ENCODE data around the gene SERINC3. TPM values are rescaled to one million over a fixed set of nuclear protein-coding genes. Genes with fewer than 3 reads are reported as not detected.

The SERINC3 gene
- total and polyA plus RNA-seq, 2 experiments from 2014 or later = 18.1 to 33.0 TPM

DNA sequence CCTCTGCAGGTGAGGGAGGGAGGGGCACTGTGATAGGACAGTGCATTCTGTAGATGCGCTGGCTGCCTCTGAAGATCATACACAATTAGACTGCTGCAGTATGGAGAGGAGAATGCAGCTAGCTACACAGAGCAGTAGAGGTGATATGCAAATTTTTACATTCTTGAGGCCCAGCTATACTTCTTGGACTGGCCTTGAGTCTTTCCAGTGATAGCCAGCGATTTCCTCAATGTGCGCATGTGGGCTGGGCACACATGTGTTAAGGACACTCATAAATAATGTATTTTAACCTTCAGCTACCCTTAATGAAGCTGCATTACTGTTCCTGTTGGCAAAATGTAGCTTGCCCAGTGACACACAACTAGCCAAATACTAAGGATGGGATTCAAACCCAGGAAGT, 27.2 kb downstream of the SERINC3 start (continued):
- TF ChIP-seq, protein P1, sequence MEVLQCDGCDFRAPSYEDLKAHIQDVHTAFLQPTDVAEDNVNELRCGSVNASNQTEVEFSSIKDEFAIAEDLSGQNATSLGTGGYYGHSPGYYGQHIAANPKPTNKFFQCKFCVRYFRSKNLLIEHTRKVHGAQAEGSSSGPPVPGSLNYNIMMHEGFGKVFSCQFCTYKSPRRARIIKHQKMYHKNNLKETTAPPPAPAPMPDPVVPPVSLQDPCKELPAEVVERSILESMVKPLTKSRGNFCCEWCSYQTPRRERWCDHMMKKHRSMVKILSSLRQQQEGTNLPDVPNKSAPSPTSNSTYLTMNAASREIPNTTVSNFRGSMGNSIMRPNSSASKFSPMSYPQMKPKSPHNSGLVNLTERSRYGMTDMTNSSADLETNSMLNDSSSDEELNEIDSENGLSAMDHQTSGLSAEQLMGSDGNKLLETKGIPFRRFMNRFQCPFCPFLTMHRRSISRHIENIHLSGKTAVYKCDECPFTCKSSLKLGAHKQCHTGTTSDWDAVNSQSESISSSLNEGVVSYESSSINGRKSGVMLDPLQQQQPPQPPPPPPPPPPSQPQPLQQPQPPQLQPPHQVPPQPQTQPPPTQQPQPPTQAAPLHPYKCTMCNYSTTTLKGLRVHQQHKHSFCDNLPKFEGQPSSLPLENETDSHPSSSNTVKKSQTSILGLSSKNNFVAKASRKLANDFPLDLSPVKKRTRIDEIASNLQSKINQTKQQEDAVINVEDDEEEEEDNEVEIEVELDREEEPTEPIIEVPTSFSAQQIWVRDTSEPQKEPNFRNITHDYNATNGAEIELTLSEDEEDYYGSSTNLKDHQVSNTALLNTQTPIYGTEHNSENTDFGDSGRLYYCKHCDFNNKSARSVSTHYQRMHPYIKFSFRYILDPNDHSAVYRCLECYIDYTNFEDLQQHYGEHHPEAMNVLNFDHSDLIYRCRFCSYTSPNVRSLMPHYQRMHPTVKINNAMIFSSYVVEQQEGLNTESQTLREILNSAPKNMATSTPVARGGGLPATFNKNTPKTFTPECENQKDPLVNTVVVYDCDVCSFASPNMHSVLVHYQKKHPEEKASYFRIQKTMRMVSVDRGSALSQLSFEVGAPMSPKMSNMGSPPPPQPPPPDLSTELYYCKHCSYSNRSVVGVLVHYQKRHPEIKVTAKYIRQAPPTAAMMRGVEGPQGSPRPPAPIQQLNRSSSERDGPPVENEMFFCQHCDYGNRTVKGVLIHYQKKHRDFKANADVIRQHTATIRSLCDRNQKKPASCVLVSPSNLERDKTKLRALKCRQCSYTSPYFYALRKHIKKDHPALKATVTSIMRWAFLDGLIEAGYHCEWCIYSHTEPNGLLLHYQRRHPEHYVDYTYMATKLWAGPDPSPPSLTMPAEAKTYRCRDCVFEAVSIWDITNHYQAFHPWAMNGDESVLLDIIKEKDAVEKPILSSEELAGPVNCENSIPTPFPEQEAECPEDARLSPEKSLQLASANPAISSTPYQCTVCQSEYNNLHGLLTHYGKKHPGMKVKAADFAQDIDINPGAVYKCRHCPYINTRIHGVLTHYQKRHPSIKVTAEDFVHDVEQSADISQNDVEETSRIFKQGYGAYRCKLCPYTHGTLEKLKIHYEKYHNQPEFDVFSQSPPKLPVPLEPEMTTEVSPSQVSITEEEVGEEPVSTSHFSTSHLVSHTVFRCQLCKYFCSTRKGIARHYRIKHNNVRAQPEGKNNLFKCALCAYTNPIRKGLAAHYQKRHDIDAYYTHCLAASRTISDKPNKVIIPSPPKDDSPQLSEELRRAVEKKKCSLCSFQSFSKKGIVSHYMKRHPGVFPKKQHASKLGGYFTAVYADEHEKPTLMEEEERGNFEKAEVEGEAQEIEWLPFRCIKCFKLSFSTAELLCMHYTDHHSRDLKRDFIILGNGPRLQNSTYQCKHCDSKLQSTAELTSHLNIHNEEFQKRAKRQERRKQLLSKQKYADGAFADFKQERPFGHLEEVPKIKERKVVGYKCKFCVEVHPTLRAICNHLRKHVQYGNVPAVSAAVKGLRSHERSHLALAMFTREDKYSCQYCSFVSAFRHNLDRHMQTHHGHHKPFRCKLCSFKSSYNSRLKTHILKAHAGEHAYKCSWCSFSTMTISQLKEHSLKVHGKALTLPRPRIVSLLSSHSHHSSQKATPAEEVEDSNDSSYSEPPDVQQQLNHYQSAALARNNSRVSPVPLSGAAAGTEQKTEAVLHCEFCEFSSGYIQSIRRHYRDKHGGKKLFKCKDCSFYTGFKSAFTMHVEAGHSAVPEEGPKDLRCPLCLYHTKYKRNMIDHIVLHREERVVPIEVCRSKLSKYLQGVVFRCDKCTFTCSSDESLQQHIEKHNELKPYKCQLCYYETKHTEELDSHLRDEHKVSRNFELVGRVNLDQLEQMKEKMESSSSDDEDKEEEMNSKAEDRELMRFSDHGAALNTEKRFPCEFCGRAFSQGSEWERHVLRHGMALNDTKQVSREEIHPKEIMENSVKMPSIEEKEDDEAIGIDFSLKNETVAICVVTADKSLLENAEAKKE (CRISPR knock-in tag; IDR thresholded peaks at IDR 0.05) = no peak
- TF ChIP-seq JUNB (IDR thresholded peaks at IDR 0.05; ENCODE audit: unreplicated experiment) (no peak), CREB1 (CRISPR knock-in tag; IDR thresholded peaks at IDR 0.05; ENCODE audit: low read depth) (no peak)

DNA sequence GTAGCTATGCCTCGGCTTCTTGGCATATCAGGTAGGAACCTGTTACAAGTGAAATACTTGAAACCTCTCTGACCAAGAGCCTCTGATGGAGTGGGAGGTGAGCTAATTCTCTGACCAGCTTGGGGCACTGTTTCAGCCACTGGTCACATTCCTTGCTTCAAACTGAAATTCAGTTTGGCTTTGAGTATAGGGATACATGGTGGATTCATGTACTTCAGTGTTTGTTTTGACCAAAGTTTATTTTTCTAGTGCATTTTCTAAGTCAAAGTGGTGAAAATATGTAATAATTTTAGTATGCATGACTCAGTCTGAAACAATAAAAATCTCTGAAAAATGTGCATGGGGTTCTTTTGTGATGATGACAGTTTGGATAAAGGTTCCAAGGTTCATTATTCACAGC, 27.6 kb downstream of the SERINC3 start:
- Mint-ChIP-seq H3K27me3 (ENCODE audit: insufficient read depth, low read depth, poor library complexity) (no peaks in the 10 kb centered on the region), H3K9me3 (no peaks in the 10 kb centered on the region), H3K4me3 (no peak overlapping the region; the same call in 2 of the 3 replicates), H3K4me1 (no peaks in the 10 kb centered on the region), H3K36me3 (ENCODE audit: low read depth) (peaks cover 33% of the 10 kb centered on the region), H3K27ac (0 out of 2 replicates have a peak overlapping the region, but pooled peaks have one; percentile 26)
- no peaks in the 10 kb centered on the region for H3K4me1 ChIP-seq (ENCODE audit: insufficient read depth)
- H3F3A ChIP-seq (replicated peaks; ENCODE audit: low read depth) = no peaks in the 10 kb centered on the region
- no peak for ATAC-seq
- no peaks in the 10 kb centered on the region for H3K79me2 ChIP-seq (replicated peaks; ENCODE audit: insufficient read depth)
- DNase-seq (ENCODE audit: low spot score) = no peak
- no peak overlapping the region for H3K4me2 ChIP-seq
- H3K36me3 ChIP-seq (ENCODE audit: insufficient read depth) = peaks cover 22% of the 10 kb centered on the region; the same call in 1 of the 2 replicates
- no peak overlapping the region for H2AFZ ChIP-seq
- H3K27ac ChIP-seq (ENCODE audit: low read depth) = no peak overlapping the region
- H3K9me2 ChIP-seq (ENCODE audit: insufficient read depth) = no peaks in the 10 kb centered on the region
- H3K4me3 ChIP-seq = no peak overlapping the region
- no peaks in the 10 kb centered on the region; the same call in 1 of the 2 replicates for H4K20me1 ChIP-seq (replicated peaks; ENCODE audit: insufficient read depth)
- H3K27me3 ChIP-seq (ENCODE audit: insufficient read depth) = no peaks in the 10 kb centered on the region
- no peak for TF ChIP-seq STAT1 (IDR thresholded peaks at IDR 0.05; ENCODE audit: unreplicated experiment)
- TF ChIP-seq JUNB (IDR thresholded peaks at IDR 0.05; ENCODE audit: unreplicated experiment) = no peak
- TF ChIP-seq EZH2 (IDR thresholded peaks at IDR 0.05; ENCODE audit: low read depth, unreplicated experiment) = no peak
- no peak for TF ChIP-seq ZNF114 (CRISPR knock-in tag; IDR thresholded peaks at IDR 0.05)
- TF ChIP-seq, protein P2, sequence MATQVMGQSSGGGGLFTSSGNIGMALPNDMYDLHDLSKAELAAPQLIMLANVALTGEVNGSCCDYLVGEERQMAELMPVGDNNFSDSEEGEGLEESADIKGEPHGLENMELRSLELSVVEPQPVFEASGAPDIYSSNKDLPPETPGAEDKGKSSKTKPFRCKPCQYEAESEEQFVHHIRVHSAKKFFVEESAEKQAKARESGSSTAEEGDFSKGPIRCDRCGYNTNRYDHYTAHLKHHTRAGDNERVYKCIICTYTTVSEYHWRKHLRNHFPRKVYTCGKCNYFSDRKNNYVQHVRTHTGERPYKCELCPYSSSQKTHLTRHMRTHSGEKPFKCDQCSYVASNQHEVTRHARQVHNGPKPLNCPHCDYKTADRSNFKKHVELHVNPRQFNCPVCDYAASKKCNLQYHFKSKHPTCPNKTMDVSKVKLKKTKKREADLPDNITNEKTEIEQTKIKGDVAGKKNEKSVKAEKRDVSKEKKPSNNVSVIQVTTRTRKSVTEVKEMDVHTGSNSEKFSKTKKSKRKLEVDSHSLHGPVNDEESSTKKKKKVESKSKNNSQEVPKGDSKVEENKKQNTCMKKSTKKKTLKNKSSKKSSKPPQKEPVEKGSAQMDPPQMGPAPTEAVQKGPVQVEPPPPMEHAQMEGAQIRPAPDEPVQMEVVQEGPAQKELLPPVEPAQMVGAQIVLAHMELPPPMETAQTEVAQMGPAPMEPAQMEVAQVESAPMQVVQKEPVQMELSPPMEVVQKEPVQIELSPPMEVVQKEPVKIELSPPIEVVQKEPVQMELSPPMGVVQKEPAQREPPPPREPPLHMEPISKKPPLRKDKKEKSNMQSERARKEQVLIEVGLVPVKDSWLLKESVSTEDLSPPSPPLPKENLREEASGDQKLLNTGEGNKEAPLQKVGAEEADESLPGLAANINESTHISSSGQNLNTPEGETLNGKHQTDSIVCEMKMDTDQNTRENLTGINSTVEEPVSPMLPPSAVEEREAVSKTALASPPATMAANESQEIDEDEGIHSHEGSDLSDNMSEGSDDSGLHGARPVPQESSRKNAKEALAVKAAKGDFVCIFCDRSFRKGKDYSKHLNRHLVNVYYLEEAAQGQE (IDR thresholded peaks at IDR 0.05; ENCODE audit: unreplicated experiment) = no peak
- TF ChIP-seq CTCF (conservative IDR thresholded peaks at IDR 0.05; ENCODE audit: low read depth in 2 of 2) = no peak
- no peak for TF ChIP-seq CREB1 (CRISPR knock-in tag; IDR thresholded peaks at IDR 0.05; ENCODE audit: low read depth)
- TF ChIP-seq ZNF331 (CRISPR knock-in tag; IDR thresholded peaks at IDR 0.05; ENCODE audit: low read depth) = no peak

Data from GM23338 (cell line).